Neural progenitor cell (in vitro differentiated cells): ENCODE data around the gene DAPK2.

Experiments used
- EZH2 ChIP-seq: fragments of 200-600 bp; sonication (generic); IDR thresholded peaks from 2 replicates; pipeline ENCODE4 v1.6.1; 2017; ENCODE audit warnings: antibody characterized with exemption, mild to moderate bottlenecking, moderate library complexity
- EZH2phosphoT487 ChIP-seq: fragments of 200-600 bp; sonication (generic); IDR thresholded peaks from 2 replicates; pipeline ENCODE4 v1.6.1; 2017; ENCODE audit warnings: antibody characterized with exemption
- TF ChIP-seq, protein P1 (sequence below): fragments of 200-600 bp; sonication (generic); IDR thresholded peaks from 2 replicates; pipeline ENCODE4 v1.5.1; 2017; ENCODE audit warnings: antibody characterized with exemption, mild to moderate bottlenecking

DNA sequence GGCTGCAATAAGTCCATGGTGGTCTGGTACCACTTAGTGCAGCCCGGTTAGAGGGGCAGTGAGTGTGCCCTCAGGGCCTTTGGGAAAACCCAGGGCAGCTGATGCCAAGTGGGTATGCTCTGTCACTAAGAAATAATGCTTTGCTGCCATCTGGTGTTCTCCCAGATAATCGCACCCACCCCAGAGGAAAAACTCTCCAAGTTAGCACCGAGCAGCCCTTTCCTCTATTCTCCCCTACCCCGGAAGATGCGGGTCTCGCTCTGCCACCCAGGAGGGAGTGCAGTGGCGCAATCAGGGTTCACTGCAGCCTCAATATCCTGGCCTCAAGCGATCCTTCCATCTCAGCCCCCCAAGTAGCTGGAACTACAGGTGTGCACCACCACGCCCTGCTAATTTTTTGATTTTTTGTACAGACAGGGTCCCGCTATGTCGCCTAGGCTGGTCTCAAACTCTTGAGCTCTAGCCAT is 21.3 kb upstream of the DAPK2 start:
- TF ChIP-seq, protein P1, sequence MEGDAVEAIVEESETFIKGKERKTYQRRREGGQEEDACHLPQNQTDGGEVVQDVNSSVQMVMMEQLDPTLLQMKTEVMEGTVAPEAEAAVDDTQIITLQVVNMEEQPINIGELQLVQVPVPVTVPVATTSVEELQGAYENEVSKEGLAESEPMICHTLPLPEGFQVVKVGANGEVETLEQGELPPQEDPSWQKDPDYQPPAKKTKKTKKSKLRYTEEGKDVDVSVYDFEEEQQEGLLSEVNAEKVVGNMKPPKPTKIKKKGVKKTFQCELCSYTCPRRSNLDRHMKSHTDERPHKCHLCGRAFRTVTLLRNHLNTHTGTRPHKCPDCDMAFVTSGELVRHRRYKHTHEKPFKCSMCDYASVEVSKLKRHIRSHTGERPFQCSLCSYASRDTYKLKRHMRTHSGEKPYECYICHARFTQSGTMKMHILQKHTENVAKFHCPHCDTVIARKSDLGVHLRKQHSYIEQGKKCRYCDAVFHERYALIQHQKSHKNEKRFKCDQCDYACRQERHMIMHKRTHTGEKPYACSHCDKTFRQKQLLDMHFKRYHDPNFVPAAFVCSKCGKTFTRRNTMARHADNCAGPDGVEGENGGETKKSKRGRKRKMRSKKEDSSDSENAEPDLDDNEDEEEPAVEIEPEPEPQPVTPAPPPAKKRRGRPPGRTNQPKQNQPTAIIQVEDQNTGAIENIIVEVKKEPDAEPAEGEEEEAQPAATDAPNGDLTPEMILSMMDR, result peak; percentile 82
- TF ChIP-seq EZH2, result no peak
- TF ChIP-seq EZH2phosphoT487, result no peak
